NCI-H1694 (cell line): ENCODE measurements around the gene CAMSAP3.

Experiments used
- DNase-seq: peaks from one replicate; lab custom pipeline; 2025; lab: John Stamatoyannopoulos, UW

CAMSAP3 gene

GRCh38 chr19:7612282-7613274 lies 16.9 kb downstream of the CAMSAP3 start:
- DNase-seq, result no peak

- DNase-seq, result no peak
These were observed 19.4 kb downstream of the CAMSAP3 start for GRCh38 chr19:7614859-7615741.

GRCh38 chr19:7617172-7617571 lies 21.5 kb downstream of the CAMSAP3 start:
- DNase-seq, result no peak

GRCh38 chr19:7617735-7618134 lies 22.1 kb downstream of the CAMSAP3 start:
- DNase-seq, result no peak

- no peak for DNase-seq
These were observed 22.7 kb downstream of the CAMSAP3 start for GRCh38 chr19:7618348-7618747.

- DNase-seq, result no peak
These were observed 23.3 kb downstream of the CAMSAP3 start for GRCh38 chr19:7618771-7619510.

- no peak for DNase-seq
These were observed 24.2 kb downstream of the CAMSAP3 start for GRCh38 chr19:7619671-7620441.

- no peak for DNase-seq
These were observed 25.1 kb downstream of the CAMSAP3 start for GRCh38 chr19:7620442-7621412.

GRCh38 chr19:7622933-7623685 lies 27.4 kb downstream of the CAMSAP3 start:
- no peak for DNase-seq

GRCh38 chr19:7623725-7624603 lies 28.3 kb downstream of the CAMSAP3 start:
- no peak for DNase-seq

- no peak for DNase-seq
These were observed 29.1 kb downstream of the CAMSAP3 start for GRCh38 chr19:7624810-7625209.

GRCh38 chr19:7625763-7626372 lies 30.2 kb downstream of the CAMSAP3 start:
- DNase-seq, result no peak

GRCh38 chr19:7627166-7627565 lies 31.5 kb downstream of the CAMSAP3 start:
- no peak for DNase-seq

- no peak for DNase-seq
These were observed 33.1 kb downstream of the CAMSAP3 start for GRCh38 chr19:7628589-7629311.

GRCh38 chr19:7629347-7630054 lies 33.8 kb downstream of the CAMSAP3 start, which contains the start of the genes PET100 and XAB2:
Gene PET100, plus strand, starts transcription at chr19:7629793. Its CDS starts 41 bp downstream, at chr19:7629834.
Gene XAB2, minus strand, starts transcription at chr19:7629545. Its CDS starts 18 bp downstream, at chr19:7629527.
- DNase-seq, result peak; percentile 97

- DNase-seq, result no peak
These were observed 35.9 kb downstream of the CAMSAP3 start for GRCh38 chr19:7631577-7631976.
